Stimulated activated CD4-positive, alpha-beta T cell treated with anti-CD3 and anti-CD28 coated beads, TNF-alpha, amount 100 ng/mL, for 4 hours (primary cell): ENCODE measurements around the gene CYB5R3.
"Not testable (repeated sequence)": the region's sequence is repeated elsewhere in the genome, so short reads cannot be mapped to it uniquely, and the experiment has no call there.

Source experiments
- DNase-seq, 3 experiments: peaks; one replicate each; pipeline ENCODE4 v3.0.0-alpha.2; 2020; ENCODE audit warnings: low read depth in 3 of 3

CYB5R3 gene

DNA sequence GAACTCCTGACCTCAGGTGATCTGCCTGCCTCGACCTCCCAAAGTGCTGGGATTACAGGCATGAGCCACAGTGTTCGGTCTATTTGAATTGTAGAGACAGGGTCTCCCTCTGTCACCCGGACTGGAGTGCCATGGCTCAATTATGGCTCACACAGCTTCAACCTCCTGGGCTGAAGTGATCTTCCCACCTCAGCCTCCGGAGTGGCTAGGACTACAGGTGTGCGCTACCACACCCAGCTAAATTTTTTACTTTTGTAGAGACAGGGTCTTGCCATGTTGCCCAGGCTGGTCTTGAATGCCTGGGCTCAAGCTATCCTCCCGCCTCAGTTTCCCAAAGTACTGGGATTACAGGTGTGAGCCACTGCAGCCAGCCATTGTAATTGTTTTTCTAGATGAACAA is 81.2 kb downstream of the CYB5R3 start:
- DNase-seq, result not testable (repeated sequence)
